Measurements from ENCODE around the gene LHFPL6.

Gene LHFPL6

GRCh38 chr13:39310961-39311360 is 292.0 kb downstream of the LHFPL6 start:
- Mint-ChIP-seq H3K9me3 (peaks cover 0 to 5% of the 10 kb centered on the region in 2 donors), H3K27me3 (no peaks in the 10 kb centered on the region), H3K27ac (no peak overlapping the region), H3K4me1 (peaks cover 11 to 12% of the 10 kb centered on the region in 2 donors), H3K36me3 (no peaks in the 10 kb centered on the region), H3K4me3 (no peak overlapping the region)
- no peak for ATAC-seq (replicated peaks)
- DNase-seq, result no peak

DNA sequence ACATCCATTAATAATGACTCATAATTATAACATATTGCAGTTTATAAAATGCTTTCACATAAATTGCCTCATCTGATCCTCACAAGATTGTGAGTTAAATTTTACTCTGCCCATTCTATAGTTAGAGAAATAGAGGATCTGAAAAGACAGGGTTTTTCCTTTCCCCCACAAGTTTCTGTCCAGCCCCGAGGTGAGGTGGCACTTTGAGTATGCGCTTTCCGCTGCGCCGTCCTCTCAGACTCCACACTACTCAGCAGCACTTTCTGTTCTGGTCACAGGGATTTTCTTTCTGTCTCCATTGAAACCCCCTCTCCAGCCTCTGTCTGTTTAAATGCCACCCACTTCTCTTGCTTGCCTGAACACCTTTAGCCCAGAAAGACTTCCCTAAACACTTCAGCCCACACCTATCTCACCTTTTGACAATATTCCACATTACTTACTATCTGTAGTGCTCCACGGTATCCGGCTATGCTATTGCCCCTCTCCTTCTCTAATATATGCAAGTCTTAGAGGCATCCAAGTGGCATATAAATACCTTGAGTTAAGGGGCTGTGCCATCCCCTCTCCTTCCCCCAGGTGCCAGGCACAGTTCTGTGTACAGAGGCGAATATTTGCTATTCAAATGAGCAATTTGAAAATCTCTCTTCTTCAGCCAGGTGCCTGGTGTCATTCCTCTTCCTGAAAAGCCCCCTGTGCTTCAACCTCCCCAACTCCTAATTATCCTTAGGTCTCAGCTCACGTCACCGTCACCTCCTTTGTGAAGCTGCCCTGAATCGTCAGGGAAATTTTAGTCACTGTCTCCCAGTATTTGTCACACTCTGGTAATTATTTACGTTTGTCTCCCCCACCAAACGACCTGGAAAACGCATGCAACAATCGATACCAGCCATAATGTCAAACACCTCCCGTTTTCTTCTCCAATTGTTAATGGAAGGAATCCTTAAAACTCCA is 296.1 kb downstream of the LHFPL6 start:
- ATAC-seq (replicated peaks), result peak; percentile 95 to 97
- Mint-ChIP-seq H3K4me1 (peaks cover 11 to 12% of the 10 kb centered on the region in 2 donors), H3K36me3 (no peaks in the 10 kb centered on the region), H3K9me3 (peaks cover 0 to 7% of the 10 kb centered on the region in 2 donors), H3K27ac (peak overlapping the region; percentile 72), H3K27me3 (no peaks in the 10 kb centered on the region), H3K4me3 (no peak overlapping the region)
- DNase-seq, result peak; percentile 70

DNA sequence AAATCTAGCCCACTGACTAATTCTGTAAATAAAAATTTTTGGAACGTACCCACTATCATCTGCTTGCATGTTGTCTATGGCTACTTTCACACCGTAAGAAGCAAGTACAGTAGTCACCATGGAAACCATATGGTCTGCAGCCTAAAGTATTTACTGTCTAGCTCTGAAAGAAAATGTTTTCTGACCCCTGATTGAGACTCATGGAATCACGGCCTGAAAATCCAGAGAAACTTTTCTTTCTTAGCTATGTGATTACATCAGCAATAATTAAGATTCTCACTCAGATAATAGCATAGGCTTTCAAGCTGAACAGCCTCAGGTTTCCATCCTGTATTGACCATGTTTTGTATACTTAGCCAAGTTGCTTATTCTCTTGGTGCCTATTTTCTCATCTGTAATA is 300.2 kb downstream of the LHFPL6 start:
- Mint-ChIP-seq H3K27me3 (no peaks in the 10 kb centered on the region), H3K4me3 (no peak overlapping the region), H3K9me3 (peaks cover 0 to 7% of the 10 kb centered on the region in 2 donors), H3K27ac (no peak overlapping the region), H3K4me1 (peaks cover 10 to 11% of the 10 kb centered on the region in 2 donors), H3K36me3 (no peaks in the 10 kb centered on the region)
- ATAC-seq (replicated peaks), result no peak
- DNase-seq, result no peak

DNA sequence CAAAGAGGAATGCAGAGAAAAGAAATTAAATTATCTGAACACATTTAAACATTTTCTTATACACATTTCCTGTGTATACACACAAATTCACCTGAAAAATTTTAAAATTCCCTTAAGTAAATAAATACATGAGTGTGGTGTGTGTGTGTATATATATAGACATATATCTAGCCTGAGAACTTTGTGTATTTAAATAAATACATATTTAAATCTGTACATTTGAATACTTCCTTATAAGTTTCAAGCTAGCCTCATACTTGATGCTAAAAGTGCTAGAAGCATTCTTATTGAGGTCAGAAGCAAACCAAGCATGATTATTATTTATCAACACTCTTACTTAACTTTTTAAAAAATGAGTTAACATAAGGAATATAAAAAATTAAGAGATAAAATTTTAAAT is 304.0 kb downstream of the LHFPL6 start:
- no peaks in the 10 kb centered on the region for H3K27me3 Mint-ChIP-seq
- H3K4me3 Mint-ChIP-seq, result no peak overlapping the region
- ATAC-seq (replicated peaks), result no peak
- peaks cover 3 to 5% of the 10 kb centered on the region in 2 donors for H3K36me3 Mint-ChIP-seq
- H3K4me1 Mint-ChIP-seq, result no peaks in the 10 kb centered on the region
- peaks cover 15 to 16% of the 10 kb centered on the region in 2 donors for H3K9me3 Mint-ChIP-seq
- no peak for DNase-seq
- no peak overlapping the region for H3K27ac Mint-ChIP-seq

DNA sequence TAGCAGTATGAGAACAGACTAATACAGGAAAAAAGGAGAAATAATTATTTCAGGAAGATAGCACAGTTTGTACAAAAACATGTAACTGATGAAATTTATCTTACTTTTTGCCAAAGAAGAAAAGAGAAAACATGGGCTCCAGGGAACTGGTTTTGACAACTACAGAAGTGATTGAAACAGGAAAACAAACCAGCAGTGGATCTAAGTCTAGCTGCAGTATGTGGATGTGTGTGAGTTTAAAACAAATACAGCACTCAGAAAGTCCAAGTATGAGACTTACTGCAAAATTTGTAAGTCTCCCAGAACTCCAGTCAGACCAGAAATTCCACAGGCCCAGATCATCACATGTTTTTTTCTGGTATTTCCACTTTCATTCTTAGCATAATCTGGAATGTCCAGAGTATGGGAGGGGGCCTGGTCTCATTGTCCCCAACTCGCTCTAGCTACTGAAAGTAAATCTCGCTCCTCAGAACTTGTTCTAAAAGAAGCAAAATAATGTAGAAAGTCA is 305.3 kb downstream of the LHFPL6 start:
- ATAC-seq (replicated peaks) (no peak), DNase-seq (no peak)
- Mint-ChIP-seq H3K27me3 (no peaks in the 10 kb centered on the region), H3K4me3 (no peak overlapping the region), H3K9me3 (peaks cover 14 to 15% of the 10 kb centered on the region in 2 donors), H3K27ac (no peak overlapping the region), H3K36me3 (peaks cover 3 to 5% of the 10 kb centered on the region in 2 donors), H3K4me1 (no peaks in the 10 kb centered on the region)

- DNase-seq (no peak), ATAC-seq (replicated peaks) (no peak)
- no peaks in the 10 kb centered on the region for H3K4me1 Mint-ChIP-seq
- peaks cover 16 to 18% of the 10 kb centered on the region in 2 donors for H3K9me3 Mint-ChIP-seq
- H3K4me3 Mint-ChIP-seq, result no peak overlapping the region
- no peaks in the 10 kb centered on the region for H3K27me3 Mint-ChIP-seq
- H3K36me3 Mint-ChIP-seq, result peaks cover 3 to 5% of the 10 kb centered on the region in 2 donors
- no peak overlapping the region for H3K27ac Mint-ChIP-seq
Measured at GRCh38 chr13:39297023-39297422, 306.0 kb downstream of the LHFPL6 start.

- H3K36me3 Mint-ChIP-seq, result peaks cover 3 to 5% of the 10 kb centered on the region in 2 donors
- no peak overlapping the region for H3K4me3 Mint-ChIP-seq
- peaks cover 16 to 18% of the 10 kb centered on the region in 2 donors for H3K9me3 Mint-ChIP-seq
- H3K27me3 Mint-ChIP-seq, result no peaks in the 10 kb centered on the region
- ATAC-seq (replicated peaks) (no peak), DNase-seq (no peak)
- H3K27ac Mint-ChIP-seq, result no peak overlapping the region
- H3K4me1 Mint-ChIP-seq, result no peaks in the 10 kb centered on the region
Measured at GRCh38 chr13:39296193-39296592, 306.8 kb downstream of the LHFPL6 start.

Measured in stimulated activated naive B cell treated with anti-CD40 and anti-IgM and Interleukin-4, amounts not matched to agents 10 μg/mL and 1 μg/mL and 100 μg/mL, for 72 hours (primary cell).